T-helper 17 cell (primary cell): ENCODE results near the gene HIBADH. TPM values are rescaled to one million over a fixed set of nuclear protein-coding genes. Genes with fewer than 3 reads are reported as not detected.

ENCODE experiments used
- ATAC-seq: fragments of 150-1000 bp; cut with Tn5 transposase; 2 replicates; pipeline ENCODE4 v1.10.0; 2021; ENCODE audit warnings: mild to moderate bottlenecking, moderate library complexity
- DNase-seq, 3 donors: peaks; one replicate each; pipeline versions ENCODE4 v3.0.0 to v3.0.0-alpha.2; 2020 to 2021
- H3K9me3 ChIP-seq: one replicate; pipeline ENCODE4 v1.7.0; 2013; ENCODE audit warnings: low read length, mild to moderate bottlenecking; ENCODE audit not compliant: control insufficient read depth, poor library complexity, severe bottlenecking
- H3K27ac Mint-ChIP-seq: one replicate; pipeline ENCODE4 v1.8.0; 2022; ENCODE audit warnings: mild to moderate bottlenecking, moderate library complexity, mixed read lengths
- H3K27me3 Mint-ChIP-seq: one replicate; pipeline ENCODE4 v1.8.0; 2022; ENCODE audit warnings: mixed read lengths
- H3K36me3 Mint-ChIP-seq: one replicate; pipeline ENCODE4 v1.8.0; 2022; ENCODE audit warnings: low read depth, mixed read lengths
- H3K4me1 Mint-ChIP-seq: one replicate; pipeline ENCODE4 v1.8.0; 2022; ENCODE audit warnings: mild to moderate bottlenecking, mixed read lengths
- H3K4me3 Mint-ChIP-seq: one replicate; pipeline ENCODE4 v1.8.0; 2022; ENCODE audit warnings: mild to moderate bottlenecking, moderate library complexity, mixed read lengths
- total RNA-seq, 4 donors: library from RNA in 2 of 4; stranded (reverse) in 2 of 4; gene quantifications; one replicate each; pipeline ENCODE4 v1.2.3 and lab custom pipeline; 2022 to 2026

HIBADH gene
- total RNA-seq, 2 donors from 2014 or later = 5.7 to 8.0 TPM

DNA sequence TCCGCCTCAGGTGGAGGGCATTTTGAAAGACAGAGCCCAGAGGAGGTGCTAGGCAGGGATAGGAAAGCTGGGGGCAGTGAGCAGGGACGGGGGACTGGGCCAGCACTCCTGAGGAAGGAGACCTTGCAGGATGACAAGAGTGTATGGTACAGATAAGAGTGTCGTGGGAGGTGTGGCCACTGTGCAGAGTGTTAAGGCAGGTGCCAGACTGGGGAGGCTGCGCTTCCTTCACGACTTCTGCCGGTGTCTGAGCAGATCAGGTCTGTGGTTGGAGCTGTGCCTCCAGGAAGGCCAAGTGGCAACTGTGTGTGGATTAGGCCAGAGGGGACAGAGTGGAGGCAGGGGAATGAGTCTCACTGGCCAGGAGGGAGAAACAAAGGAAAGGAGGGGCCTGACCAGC lies 161.7 kb downstream of the HIBADH start:
- no peaks in the 10 kb centered on the region for H3K4me1 Mint-ChIP-seq
- H3K27me3 Mint-ChIP-seq = no peaks in the 10 kb centered on the region
- H3K4me3 Mint-ChIP-seq = no peak overlapping the region
- no peak for ATAC-seq
- DNase-seq = no peak
- no peaks in the 10 kb centered on the region for H3K36me3 Mint-ChIP-seq
- H3K27ac Mint-ChIP-seq = no peak overlapping the region
- H3K9me3 ChIP-seq = no peaks in the 10 kb centered on the region

DNA sequence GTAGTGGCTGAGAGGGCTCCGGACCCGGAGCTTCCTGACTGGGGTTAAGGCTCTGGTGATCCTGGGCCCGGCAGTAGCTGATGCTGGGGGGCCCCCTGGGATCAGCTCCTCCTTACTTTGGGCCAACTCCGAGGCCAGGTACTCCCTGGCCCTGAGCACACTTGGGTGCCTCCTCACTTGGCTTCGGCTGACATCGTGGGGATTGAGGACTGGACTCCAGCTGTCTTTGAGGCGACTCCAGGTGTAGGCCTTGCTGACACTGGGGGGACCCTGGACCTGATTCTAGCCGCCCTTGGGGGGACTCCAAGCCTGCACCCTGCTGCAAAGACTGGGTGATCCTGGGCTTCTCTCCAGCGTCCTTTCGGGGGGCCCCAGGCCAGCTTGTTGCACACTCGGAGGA lies 170.5 kb downstream of the HIBADH start:
- DNase-seq (no peak), ATAC-seq (no peak)
- peaks cover 10% of the 10 kb centered on the region for H3K27me3 Mint-ChIP-seq
- H3K4me3 Mint-ChIP-seq = no peak overlapping the region
- H3K36me3 Mint-ChIP-seq = no peaks in the 10 kb centered on the region
- no peaks in the 10 kb centered on the region for H3K9me3 ChIP-seq
- no peak overlapping the region for H3K27ac Mint-ChIP-seq
- H3K4me1 Mint-ChIP-seq = no peaks in the 10 kb centered on the region

DNA sequence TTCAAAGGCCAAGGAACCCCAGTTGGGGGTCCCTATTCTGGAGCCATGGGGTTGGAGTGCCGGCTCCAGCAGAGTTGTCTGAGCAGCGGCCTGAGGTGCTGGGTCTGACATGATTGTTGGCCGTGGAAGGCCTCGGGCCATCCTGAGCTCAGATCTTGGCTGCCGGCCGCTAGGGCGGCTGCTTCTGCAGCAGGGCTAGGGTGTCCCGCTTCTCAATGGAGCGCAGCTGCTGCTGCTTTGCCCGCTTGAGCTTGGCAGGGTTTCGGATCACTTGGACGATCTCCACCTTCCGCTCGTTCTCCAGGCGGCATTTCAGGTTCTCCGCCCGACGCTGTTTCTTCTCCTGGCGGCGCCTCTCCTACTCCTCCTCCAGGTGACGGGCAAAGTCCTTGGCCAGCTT lies 171.1 kb downstream of the HIBADH start:
- no peaks in the 10 kb centered on the region for H3K36me3 Mint-ChIP-seq
- DNase-seq (no peak), ATAC-seq (no peak)
- H3K9me3 ChIP-seq = no peaks in the 10 kb centered on the region
- no peaks in the 10 kb centered on the region for H3K4me1 Mint-ChIP-seq
- H3K27me3 Mint-ChIP-seq = peaks cover 10% of the 10 kb centered on the region
- H3K4me3 Mint-ChIP-seq = no peak overlapping the region
- no peak overlapping the region for H3K27ac Mint-ChIP-seq

DNA sequence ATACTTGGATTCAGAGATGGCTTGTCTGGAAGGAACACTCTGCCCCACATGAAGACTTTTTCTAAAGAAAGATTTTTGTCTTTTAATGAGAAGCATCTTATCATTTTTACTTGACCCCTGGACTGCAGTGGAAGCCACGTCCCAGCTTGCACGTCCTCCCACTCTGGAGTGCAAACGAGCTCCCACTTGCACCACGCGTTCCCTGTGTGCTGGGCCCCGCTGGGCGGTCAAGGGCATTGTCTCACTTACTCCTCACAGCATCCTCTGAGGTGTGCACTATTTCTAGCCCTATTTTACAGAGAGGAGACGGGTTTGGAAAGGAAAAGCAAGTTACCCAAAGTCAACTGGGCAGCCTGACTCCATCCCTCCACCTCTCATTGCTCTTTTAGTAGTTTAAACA lies 175.2 kb downstream of the HIBADH start:
- Mint-ChIP-seq H3K4me3 (no peak overlapping the region), H3K36me3 (no peaks in the 10 kb centered on the region), H3K27ac (no peak overlapping the region), H3K4me1 (no peaks in the 10 kb centered on the region), H3K27me3 (no peaks in the 10 kb centered on the region)
- ATAC-seq (no peak), DNase-seq (no peak)
- no peaks in the 10 kb centered on the region for H3K9me3 ChIP-seq

DNA sequence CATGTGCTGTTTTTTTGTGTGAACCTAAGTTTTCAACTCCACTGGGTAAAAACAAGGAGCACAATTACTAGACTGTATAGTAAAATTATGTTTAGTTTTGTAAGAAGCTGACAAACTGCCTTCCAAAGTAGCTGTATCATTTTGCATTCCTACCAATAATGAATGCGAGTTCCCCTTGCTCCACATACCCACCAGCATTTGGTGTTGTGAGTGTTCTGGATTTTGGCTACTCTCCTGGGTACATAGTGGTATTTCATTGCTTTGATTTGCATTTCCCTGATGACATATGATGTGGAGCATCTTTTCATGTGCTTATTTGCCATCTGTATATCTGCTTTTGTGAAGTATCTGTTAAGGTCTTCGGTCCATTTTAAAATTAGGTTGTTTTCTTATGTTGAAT lies 178.2 kb downstream of the HIBADH start:
- H3K27me3 Mint-ChIP-seq = no peaks in the 10 kb centered on the region
- DNase-seq (no peak), ATAC-seq (no peak)
- no peak overlapping the region for H3K4me3 Mint-ChIP-seq
- no peaks in the 10 kb centered on the region for H3K9me3 ChIP-seq
- no peaks in the 10 kb centered on the region for H3K36me3 Mint-ChIP-seq
- no peaks in the 10 kb centered on the region for H3K4me1 Mint-ChIP-seq
- H3K27ac Mint-ChIP-seq = no peak overlapping the region

DNA sequence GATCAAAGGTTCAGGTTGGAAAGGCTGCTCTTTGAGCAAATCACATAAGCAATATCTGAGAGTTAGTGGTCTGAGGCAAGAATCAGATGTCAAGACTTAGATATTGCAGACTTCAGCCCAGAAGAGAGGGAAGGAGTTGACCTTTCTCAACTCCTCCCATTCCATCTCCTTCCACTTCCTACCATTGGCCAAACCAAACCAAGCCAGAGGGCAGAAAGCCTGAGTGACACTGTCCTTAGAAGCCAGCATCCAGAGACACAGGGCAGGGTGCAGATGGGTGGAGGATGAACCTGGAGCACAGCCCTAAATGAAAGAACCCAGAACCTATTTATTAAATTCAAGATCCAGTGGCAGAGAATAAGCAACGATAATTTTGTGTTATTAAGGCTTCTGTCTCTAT lies 180.5 kb downstream of the HIBADH start:
- H3K27ac Mint-ChIP-seq = no peak overlapping the region
- ATAC-seq = no peak
- H3K36me3 Mint-ChIP-seq = no peaks in the 10 kb centered on the region

DNA sequence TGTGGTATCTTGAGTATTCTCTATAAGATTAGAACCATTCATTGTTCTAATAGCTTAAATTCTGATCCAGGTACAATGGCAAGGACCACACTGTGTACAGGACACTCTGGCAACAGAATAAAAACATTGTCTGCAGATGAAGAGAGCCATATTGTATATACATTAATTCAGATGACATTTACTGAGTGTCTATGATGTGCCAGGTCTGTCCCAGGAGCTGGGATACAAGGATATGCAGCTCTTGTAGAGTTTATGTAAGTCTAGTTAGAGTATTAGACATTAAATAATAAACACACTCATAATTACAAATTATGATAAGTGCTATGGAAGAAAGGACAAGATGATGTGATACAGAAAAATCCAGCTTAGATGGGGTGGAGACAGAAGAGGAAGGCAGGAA lies 184.1 kb downstream of the HIBADH start:
- H3K36me3 Mint-ChIP-seq = no peaks in the 10 kb centered on the region
- H3K27ac Mint-ChIP-seq = no peak overlapping the region
- no peak overlapping the region for H3K4me3 Mint-ChIP-seq
- H3K4me1 Mint-ChIP-seq = no peaks in the 10 kb centered on the region
- no peak for DNase-seq
- H3K27me3 Mint-ChIP-seq = peaks cover 7% of the 10 kb centered on the region
- ATAC-seq = no peak
- H3K9me3 ChIP-seq = no peaks in the 10 kb centered on the region

More for the DNA sequence above, 180.5 kb downstream of the HIBADH start:
- H3K27me3 Mint-ChIP-seq = no peaks in the 10 kb centered on the region
- no peak overlapping the region for H3K4me3 Mint-ChIP-seq
- no peak for DNase-seq
- H3K9me3 ChIP-seq = no peaks in the 10 kb centered on the region
- no peaks in the 10 kb centered on the region for H3K4me1 Mint-ChIP-seq

DNA sequence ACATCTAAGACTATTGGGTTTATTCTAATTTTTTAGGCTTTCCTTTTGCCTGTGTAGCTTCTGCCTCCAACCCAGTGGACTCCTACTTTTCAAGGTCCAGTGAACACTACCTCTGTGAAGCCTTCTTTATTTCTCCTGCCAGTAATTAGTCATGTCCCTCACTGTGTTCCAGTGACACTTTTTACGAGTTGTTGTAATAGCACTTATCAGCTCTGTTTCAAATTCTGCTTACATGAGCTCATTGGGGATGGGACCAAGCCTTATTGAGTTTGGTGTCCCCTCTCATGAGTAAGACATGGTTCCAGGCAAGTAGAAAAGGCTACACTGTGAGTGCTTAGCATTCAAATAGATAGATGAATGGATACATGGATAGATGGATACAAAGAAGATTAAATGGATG lies 184.6 kb downstream of the HIBADH start:
- H3K4me3 Mint-ChIP-seq = no peak overlapping the region
- ATAC-seq (no peak), DNase-seq (no peak)
- no peaks in the 10 kb centered on the region for H3K4me1 Mint-ChIP-seq
- peaks cover 11% of the 10 kb centered on the region for H3K27me3 Mint-ChIP-seq
- no peaks in the 10 kb centered on the region for H3K9me3 ChIP-seq
- no peaks in the 10 kb centered on the region for H3K36me3 Mint-ChIP-seq
- H3K27ac Mint-ChIP-seq = no peak overlapping the region

DNA sequence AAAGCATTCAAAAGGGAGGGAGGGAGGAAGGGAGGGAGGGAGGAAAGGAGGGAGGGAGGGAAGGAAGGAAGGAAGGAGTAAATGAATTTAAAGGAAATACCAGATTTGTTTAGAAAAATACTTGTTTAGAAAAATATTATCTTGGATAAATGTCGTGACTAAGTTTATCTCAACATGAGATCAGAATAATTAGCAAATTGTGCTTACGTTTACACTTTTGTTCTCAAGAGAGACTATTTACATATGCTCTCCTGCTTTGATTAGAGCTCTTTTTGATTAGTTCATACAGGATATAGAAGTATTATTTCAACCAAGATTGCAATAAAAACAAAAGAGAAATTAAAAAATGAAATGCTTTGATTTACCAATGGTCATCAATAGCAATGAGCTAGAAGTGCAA lies 186.2 kb downstream of the HIBADH start:
- Mint-ChIP-seq H3K4me1 (no peaks in the 10 kb centered on the region), H3K27me3 (peaks cover 18% of the 10 kb centered on the region), H3K36me3 (no peaks in the 10 kb centered on the region), H3K27ac (no peak overlapping the region), H3K4me3 (no peak overlapping the region)
- no peak for DNase-seq
- no peak for ATAC-seq
- no peaks in the 10 kb centered on the region for H3K9me3 ChIP-seq

Other genes with a start within 250 kb of the HIBADH start
- 100 to 1,000 TPM; 117 to 131 TPM for gene TAX1BP1, start 77.3 kb upstream of the HIBADH start, total RNA-seq